Transverse colon (tissue), 4 donors: ENCODE data around the gene CWC27. TPM values are rescaled to one million over a fixed set of nuclear protein-coding genes. Genes with fewer than 3 reads are reported as not detected.

Source experiments
- DNase-seq: peaks from one replicate; pipeline ENCODE4 v3.0.0-alpha.2; 2019
- H3K27ac ChIP-seq, 4 donors: fragments of 200-600 bp; sonication (generic); 2 replicates each; pipeline ENCODE4 v1.5.1; 2016 to 2018; ENCODE audit warnings: inconsistent platforms in 4 of 4
- H3K27me3 ChIP-seq: fragments of 200-600 bp; sonication (generic); 2 replicates; pipeline ENCODE4 v1.5.1; 2017; ENCODE audit warnings: inconsistent platforms
- H3K36me3 ChIP-seq, 4 donors: fragments of 200-600 bp; sonication (generic); 2 replicates each; pipeline ENCODE4 v1.5.1; 2017 to 2019; ENCODE audit warnings: inconsistent platforms in 4 of 4
- H3K4me1 ChIP-seq, 4 donors: fragments of 200-600 bp; sonication (generic); 2 replicates each; pipeline ENCODE4 v1.5.1; 2017 to 2020; ENCODE audit warnings: inconsistent platforms in 4 of 4
- H3K4me3 ChIP-seq, 4 donors: fragments of 200-600 bp; sonication (generic); 1 replicate in 1 of 4; 2 replicates in 3 of 4; pipeline versions ENCODE4 v1.5.1 to v1.6.1; 2017 to 2019; ENCODE audit warnings: inconsistent platforms in 4 of 4
- H3K9me3 ChIP-seq, 2 donors: fragments of 200-600 bp; sonication (generic); 2 replicates each; pipeline ENCODE4 v1.5.1; 2017 to 2019; ENCODE audit warnings: inconsistent platforms in 2 of 2
- EP300 ChIP-seq: sonication (generic); formaldehyde crosslinking; IDR thresholded peaks from one replicate; pipeline ENCODE4 v1.6.1; 2017; ENCODE audit warnings: antibody characterized with exemption, low read depth
- POLR2A ChIP-seq: fragments of 450-650 bp; IDR thresholded peaks from one replicate; pipeline ENCODE4 v1.6.1; 2016; ENCODE audit warnings: antibody characterized with exemption, mild to moderate bottlenecking, moderate library complexity
- POLR2AphosphoS5 ChIP-seq, 3 donors: sonication (generic); formaldehyde crosslinking; IDR thresholded peaks; one replicate each; pipeline ENCODE4 v1.6.1; 2016; ENCODE audit warnings: antibody characterized with exemption in 3 of 3
- WGBS, 2 donors: methylation state at CpG; one replicate each; pipeline ENCODE4 v1.1.5; 2018; ENCODE audit warnings: low coverage in 1 of 2; 5-methylcytosine and 5-hydroxymethylcytosine counted together
- in situ Hi-C, 4 donors: fragments of 200-750 bp; cut with MboI; loops; one replicate each; pipeline versions ENCODE4 v1.15.0 to v1.15.1; 2017; ENCODE audit warnings: low sequenced_read_pairs in 3 of 4, low pct_ligation_motif_present in 1 of 4, low pct_unique_long_range_greater_than_20kb in 1 of 4
- intact Hi-C: fragments of 100-400 bp; cut with DNase I; formaldehyde crosslinking; loops from one replicate; pipeline ENCODE4 v1.15.1; 2023; ENCODE audit warnings: low total_unique reads
- total RNA-seq, 4 donors: library from RNA; depleted of rRNA; stranded (reverse); fragments of >200 nt; gene quantifications; one replicate each; pipeline ENCODE4 v1.1.0, GENCODE V29; 2016
- TF ChIP-seq, protein P1 (sequence below), 5 experiments: fragments of 200-600 bp in 3 of 5; fragments of 450-650 bp in 2 of 5; sonication (generic) in 3 of 5; IDR thresholded peaks; 1 replicate in 2 of 5; 2 replicates in 3 of 5; pipeline ENCODE4 v1.5.1; 2016 to 2017; ENCODE audit warnings: antibody characterized with exemption in 5 of 5, inconsistent platforms in 3 of 5, mild to moderate bottlenecking in 2 of 5, moderate library complexity in 1 of 5

CWC27 gene
- total RNA-seq, 4 donors from 2014 or later: 9.6 to 36.2 (median 15.6) TPM; not detected in 1

DNA sequence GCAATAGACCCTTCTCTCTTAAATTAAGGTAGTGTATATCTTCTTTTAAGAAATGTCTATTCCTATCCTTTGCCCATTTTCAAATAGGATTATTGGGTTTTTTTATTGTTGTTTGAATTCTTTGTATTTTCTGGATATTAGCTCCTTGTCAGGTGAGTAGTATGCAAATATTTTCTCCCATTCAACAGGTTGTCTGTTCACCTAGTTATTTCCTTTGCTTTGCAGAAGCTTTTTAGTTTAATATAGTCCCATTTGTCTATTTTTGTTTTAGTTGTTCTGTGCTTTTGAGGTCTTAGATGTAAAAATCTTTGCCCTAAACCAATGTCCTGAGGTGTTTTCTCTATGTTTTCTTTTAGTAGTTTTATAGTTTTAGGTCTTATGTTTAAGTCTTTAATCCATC is 104.7 kb downstream of the CWC27 start:
- H3K36me3 ChIP-seq: peaks cover 0 to 2% (median 0%) of the 10 kb centered on the region in 4 donors
- no peaks in the 10 kb centered on the region for H3K9me3 ChIP-seq
- no peak for DNase-seq
- TF ChIP-seq POLR2AphosphoS5 (IDR thresholded peaks at IDR 0.05) (no peak), POLR2A (no peak), EP300 (no peak)
- TF ChIP-seq, protein P1, sequence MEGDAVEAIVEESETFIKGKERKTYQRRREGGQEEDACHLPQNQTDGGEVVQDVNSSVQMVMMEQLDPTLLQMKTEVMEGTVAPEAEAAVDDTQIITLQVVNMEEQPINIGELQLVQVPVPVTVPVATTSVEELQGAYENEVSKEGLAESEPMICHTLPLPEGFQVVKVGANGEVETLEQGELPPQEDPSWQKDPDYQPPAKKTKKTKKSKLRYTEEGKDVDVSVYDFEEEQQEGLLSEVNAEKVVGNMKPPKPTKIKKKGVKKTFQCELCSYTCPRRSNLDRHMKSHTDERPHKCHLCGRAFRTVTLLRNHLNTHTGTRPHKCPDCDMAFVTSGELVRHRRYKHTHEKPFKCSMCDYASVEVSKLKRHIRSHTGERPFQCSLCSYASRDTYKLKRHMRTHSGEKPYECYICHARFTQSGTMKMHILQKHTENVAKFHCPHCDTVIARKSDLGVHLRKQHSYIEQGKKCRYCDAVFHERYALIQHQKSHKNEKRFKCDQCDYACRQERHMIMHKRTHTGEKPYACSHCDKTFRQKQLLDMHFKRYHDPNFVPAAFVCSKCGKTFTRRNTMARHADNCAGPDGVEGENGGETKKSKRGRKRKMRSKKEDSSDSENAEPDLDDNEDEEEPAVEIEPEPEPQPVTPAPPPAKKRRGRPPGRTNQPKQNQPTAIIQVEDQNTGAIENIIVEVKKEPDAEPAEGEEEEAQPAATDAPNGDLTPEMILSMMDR (IDR thresholded peaks at IDR 0.05): no peak
- no peak overlapping the region for H3K27ac ChIP-seq
- in situ Hi-C loops: no loop called here
- H3K4me3 ChIP-seq: no peak overlapping the region
- no peaks in the 10 kb centered on the region for H3K4me1 ChIP-seq
- intact Hi-C loops: no loop called here
- no peaks in the 10 kb centered on the region for H3K27me3 ChIP-seq

GRCh38 chr5:64874753-64875152 is 106.0 kb downstream of the CWC27 start:
- H3K4me1 ChIP-seq: no peaks in the 10 kb centered on the region
- in situ Hi-C loops (no loop called here), intact Hi-C loops (no loop called here)
- H3K27ac ChIP-seq: no peak overlapping the region
- H3K4me3 ChIP-seq: no peak overlapping the region
- peaks cover 0 to 2% (median 0%) of the 10 kb centered on the region in 4 donors for H3K36me3 ChIP-seq
- no peak for DNase-seq
- no peaks in the 10 kb centered on the region for H3K27me3 ChIP-seq
- no peak for TF ChIP-seq POLR2AphosphoS5 (IDR thresholded peaks at IDR 0.05)
- TF ChIP-seq, protein P1 (IDR thresholded peaks at IDR 0.05): no peak
- TF ChIP-seq EP300: no peak
- no peak for TF ChIP-seq POLR2A
- H3K9me3 ChIP-seq: no peaks in the 10 kb centered on the region

GRCh38 chr5:64876203-64876602 is 107.5 kb downstream of the CWC27 start:
- peaks cover 0 to 2% (median 0%) of the 10 kb centered on the region in 4 donors for H3K36me3 ChIP-seq
- intact Hi-C loops: no loop called here
- no peak for DNase-seq
- TF ChIP-seq POLR2AphosphoS5 (IDR thresholded peaks at IDR 0.05) (no peak), EP300 (no peak), POLR2A (no peak)
- TF ChIP-seq, protein P1 (IDR thresholded peaks at IDR 0.05): no peak
- no peaks in the 10 kb centered on the region for H3K27me3 ChIP-seq
- in situ Hi-C loops: no loop called here
- WGBS, 2 donors: 54 to 73% methylated on average over 1 of the region's 1 CpG
- H3K9me3 ChIP-seq: no peaks in the 10 kb centered on the region
- no peaks in the 10 kb centered on the region for H3K4me1 ChIP-seq
- no peak overlapping the region for H3K4me3 ChIP-seq
- no peak overlapping the region for H3K27ac ChIP-seq

GRCh38 chr5:64880821-64881220 is 112.1 kb downstream of the CWC27 start:
- intact Hi-C loops: no loop called here

More at GRCh38 chr5:64880821-64881220, 112.1 kb downstream of the CWC27 start:
- H3K4me3 ChIP-seq: no peak overlapping the region
- no peaks in the 10 kb centered on the region for H3K9me3 ChIP-seq
- DNase-seq: no peak
- H3K27ac ChIP-seq: no peak overlapping the region
- no peaks in the 10 kb centered on the region for H3K27me3 ChIP-seq
- in situ Hi-C loops: no loop called here
- WGBS, 2 donors: 80 to 95% methylated on average over 1 of the region's 1 CpG
- H3K4me1 ChIP-seq: no peaks in the 10 kb centered on the region
- no peak for TF ChIP-seq EP300
- TF ChIP-seq, protein P1 (IDR thresholded peaks at IDR 0.05): no peak
- TF ChIP-seq POLR2AphosphoS5 (IDR thresholded peaks at IDR 0.05): no peak
- TF ChIP-seq POLR2A: no peak
- peaks cover 0 to 2% (median 0%) of the 10 kb centered on the region in 4 donors for H3K36me3 ChIP-seq
